GM19238 (cell line): ENCODE results near the gene B4GALT3.

Experiments
- DNase-seq: peaks from one replicate; pipeline ENCODE4 v3.0.0; 2011; ENCODE audit warnings: low spot score; ENCODE audit not compliant: insufficient read length

The B4GALT3 gene

DNA sequence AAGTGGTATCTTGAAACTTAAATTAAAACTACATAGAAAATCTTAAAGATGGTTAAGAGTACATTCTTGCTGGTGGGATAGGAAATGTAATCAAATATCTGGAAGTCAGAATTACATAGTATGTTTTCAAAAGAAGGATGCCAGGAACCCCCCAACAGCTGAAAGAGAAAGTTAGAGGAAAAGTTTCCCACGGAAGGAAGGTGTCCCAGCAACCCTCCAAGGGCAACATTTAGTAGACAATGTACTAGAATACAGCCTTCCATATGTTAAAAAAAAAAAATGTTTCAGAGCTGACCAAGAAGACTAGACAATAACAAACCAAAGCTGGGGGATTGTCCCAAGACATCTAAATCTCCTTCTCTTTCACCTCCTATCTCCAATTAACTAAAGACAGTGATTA lies 47.0 kb downstream of the B4GALT3 start:
- DNase-seq, result no peak

DNA sequence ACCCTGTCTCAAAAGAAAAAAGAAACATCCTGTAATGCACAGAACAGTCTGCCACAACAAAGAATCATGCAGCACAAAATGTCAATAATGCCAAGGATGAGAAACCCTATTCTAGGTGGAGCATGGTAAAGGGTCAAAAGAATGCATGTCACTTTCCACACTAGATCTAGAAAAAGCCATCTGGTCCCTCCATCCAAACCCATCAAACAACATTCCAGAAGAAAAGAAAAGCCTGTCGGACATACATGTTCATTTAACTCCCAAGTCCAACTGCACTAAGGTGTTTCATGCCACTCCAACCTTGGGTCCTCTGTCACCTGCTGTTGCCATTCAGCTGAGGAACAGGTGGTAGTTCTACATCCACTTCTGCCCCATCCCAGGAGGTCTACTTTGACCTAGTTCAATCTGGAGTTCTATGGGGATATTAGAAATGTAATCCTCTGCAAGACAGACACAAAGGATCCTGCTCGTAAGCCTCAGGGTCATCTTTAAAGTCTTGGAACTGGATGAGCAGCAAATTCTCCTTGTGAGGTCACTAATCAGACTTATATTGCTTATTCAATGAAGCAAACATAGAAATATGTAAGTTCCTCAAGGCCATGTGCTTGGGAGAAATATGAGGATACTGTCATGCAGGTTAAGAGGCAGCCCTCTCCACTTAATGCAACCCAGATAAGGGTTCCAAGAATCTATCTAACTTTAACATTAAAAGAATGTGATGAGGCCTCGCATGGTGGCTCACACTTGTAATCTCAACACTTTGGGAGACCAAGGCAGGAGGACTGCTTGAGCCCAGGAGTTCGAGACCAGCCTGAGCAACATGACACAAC lies 48.5 kb downstream of the B4GALT3 start:
- DNase-seq, result no peak

DNA sequence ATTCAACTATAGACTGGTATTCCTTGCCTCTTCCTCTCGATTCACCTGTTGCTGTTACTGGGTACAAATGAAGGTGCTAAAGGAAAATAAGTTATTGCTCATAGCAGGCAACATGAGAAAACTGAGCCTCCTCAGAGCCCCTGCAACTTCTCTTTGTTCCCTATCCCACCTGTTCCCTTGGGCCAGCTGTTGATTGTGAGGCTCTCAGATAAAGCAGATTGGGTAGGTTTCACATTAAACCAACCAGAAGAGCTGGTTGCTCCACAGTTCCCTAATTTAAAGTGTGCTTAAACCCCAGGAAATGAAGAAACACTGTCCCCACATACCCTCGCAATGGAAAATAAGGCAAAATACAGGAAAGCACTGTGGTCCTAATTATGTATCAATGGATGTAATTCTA lies 49.7 kb downstream of the B4GALT3 start:
- DNase-seq, result no peak

DNA sequence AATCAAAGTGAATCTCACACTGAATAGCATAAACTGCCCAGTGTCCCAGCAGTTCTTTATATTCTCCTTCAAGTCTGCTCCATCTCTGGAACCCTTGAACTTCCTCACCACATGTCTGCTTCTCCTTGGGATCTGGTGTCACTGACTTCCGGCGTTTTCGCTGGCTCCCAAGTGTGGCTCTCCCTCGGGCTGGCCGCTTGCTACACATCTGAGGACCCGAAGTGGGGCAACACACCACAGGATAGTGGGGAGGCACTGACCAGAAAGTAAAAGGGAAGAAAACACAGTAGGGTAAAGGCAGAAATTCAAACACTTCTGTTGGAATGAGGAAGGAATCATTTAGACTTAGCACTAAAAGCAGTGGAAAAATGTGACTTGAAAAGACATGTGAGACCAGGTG lies 54.3 kb downstream of the B4GALT3 start:
- no peak for DNase-seq

DNA sequence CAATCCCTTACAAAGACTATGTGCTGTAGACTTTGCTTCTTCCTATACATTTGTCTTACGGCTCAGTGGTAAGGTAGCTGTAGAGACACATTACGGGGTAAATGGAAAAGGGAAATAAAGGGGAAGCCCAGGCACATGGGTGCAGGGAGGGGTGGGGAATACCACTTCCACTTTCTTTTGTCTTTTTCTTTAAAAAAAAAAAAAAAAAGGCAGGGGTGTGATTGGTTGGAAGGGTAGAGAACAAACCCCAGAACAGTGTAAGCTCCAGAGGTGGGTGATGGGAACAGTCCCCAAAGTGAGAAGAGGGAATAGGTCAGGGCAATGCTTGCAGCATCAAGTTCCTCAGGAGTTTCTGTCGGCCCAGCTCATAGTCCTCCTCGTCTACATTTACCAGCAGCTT lies 55.5 kb downstream of the B4GALT3 start:
- no peak for DNase-seq
